Body of pancreas (tissue), 4 donors: ENCODE data around the gene GLIS1. TPM values are rescaled to one million over a fixed set of nuclear protein-coding genes. Genes with fewer than 3 reads are reported as not detected.

Source experiments
- ATAC-seq: fragments of 150-250 bp; one replicate; pipeline ENCODE4 v1.9.1; 2016
- DNase-seq, 4 donors: peaks; one replicate each; pipeline ENCODE4 v3.0.0-alpha.2; 2019
- H3K27ac ChIP-seq, 4 donors: fragments of 200-600 bp; sonication (generic); 1 replicate in 3 of 4; 2 replicates in 1 of 4; pipeline versions ENCODE4 v1.5.1 to v1.6.1; 2016 to 2019; ENCODE audit warnings: mild to moderate bottlenecking in 1 of 4, mixed read lengths in 1 of 4, moderate library complexity in 1 of 4
- H3K27me3 ChIP-seq, 2 donors: fragments of 200-600 bp; sonication (generic); one replicate each; pipeline ENCODE4 v1.6.0; 2016; ENCODE audit warnings: mild to moderate bottlenecking in 1 of 2
- H3K36me3 ChIP-seq, 2 donors: fragments of 200-600 bp; sonication (generic); replicated peaks in 1 of 2; 2 replicates each; pipeline ENCODE4 v1.5.1; 2016; ENCODE audit warnings: low read depth in 2 of 2; ENCODE audit not compliant: insufficient read depth in 1 of 2
- H3K4me1 ChIP-seq: fragments of 200-600 bp; sonication (generic); one replicate; pipeline ENCODE4 v1.6.0; 2016
- H3K4me3 ChIP-seq, 2 donors: fragments of 200-600 bp; sonication (generic); 1 replicate in 1 of 2; 2 replicates in 1 of 2; pipeline ENCODE4 v1.5.1; 2016 to 2019
- H3K9me3 ChIP-seq, 3 donors: fragments of 200-600 bp; sonication (generic); 1 replicate in 2 of 3; 2 replicates in 1 of 3; pipeline ENCODE4 v1.5.1; 2016
- CTCF ChIP-seq, 7 experiments: fragments of 450-650 bp in 4 of 7; fragments of 200-600 bp in 3 of 7; sonication (generic) in 3 of 7; IDR thresholded peaks; one replicate each; pipeline ENCODE4 v1.5.1; 2016 to 2019; ENCODE audit warnings: antibody characterized with exemption in 7 of 7
- POLR2A ChIP-seq, 3 donors: fragments of 450-650 bp; IDR thresholded peaks; one replicate each; pipeline ENCODE4 v1.6.1; 2016; ENCODE audit warnings: antibody characterized with exemption in 3 of 3, mild to moderate bottlenecking in 2 of 3
- WGBS, 2 donors: methylation state at CpG; one replicate each; pipeline ENCODE4 v1.1.5; 2017; 5-methylcytosine and 5-hydroxymethylcytosine counted together
- intact Hi-C: fragments of 100-400 bp; cut with DNase I; formaldehyde crosslinking; loops from one replicate; pipeline ENCODE4 v1.15.1; 2023
- total RNA-seq, 2 donors: library from RNA; depleted of rRNA; stranded (reverse); fragments of >200 nt; gene quantifications; one replicate each; pipeline ENCODE4 v1.1.0, GENCODE V29; 2016

GLIS1 gene
- total RNA-seq, 2 donors from 2014 or later = 0.33 TPM; not detected in 1

DNA sequence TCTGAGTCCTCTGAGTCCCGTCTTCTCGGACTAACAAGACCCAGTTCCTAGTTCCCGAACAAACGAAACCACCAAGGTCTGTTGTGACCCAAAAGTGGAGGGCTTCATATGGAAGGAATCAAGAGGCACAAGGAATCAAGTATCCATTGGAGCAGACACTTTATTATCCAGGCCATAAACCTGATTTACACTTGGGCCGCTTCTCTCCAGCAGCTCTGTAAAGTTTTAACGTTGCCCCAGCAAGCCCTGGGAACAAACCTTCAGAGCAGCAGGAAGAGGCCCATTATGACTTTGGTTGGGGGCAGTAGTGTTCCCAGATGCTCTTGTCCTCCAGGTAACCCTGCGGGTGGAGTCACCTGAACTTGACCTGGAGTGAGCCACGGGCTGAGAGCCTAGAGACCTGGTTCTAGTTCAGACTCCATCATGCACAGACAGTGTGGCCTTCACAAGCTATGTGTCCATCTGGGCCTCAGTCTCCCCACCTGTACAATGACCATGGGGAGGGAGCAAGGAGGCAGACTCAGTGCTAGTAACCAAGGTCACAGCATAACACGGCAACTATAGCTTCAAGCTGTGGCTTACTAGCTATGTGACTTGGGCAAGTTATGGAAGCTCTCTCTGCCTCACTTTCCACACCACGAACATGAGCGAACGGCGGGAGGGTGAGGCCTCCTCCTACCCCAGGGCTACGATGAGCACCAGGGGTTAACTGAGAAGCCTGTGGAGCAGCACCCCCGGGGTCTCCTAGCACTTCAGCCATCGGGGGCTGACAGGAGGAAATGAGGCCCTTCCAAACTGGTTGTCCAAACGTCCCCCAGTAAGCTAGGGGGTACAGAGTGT lies 95.7 kb downstream of the GLIS1 start:
- intact Hi-C loops = no loop called here
- ATAC-seq = no peak
- 71 to 78% methylated on average over 15 to 16 of the region's 17 CpGs for WGBS, 2 donors
- no peaks in the 10 kb centered on the region for H3K4me1 ChIP-seq
- no peak for DNase-seq
- H3K27ac ChIP-seq = no peak overlapping the region
- H3K4me3 ChIP-seq = no peak overlapping the region
- no peaks in the 10 kb centered on the region for H3K27me3 ChIP-seq
- H3K9me3 ChIP-seq = no peaks in the 10 kb centered on the region
- no peaks in the 10 kb centered on the region for H3K36me3 ChIP-seq
- TF ChIP-seq CTCF (IDR thresholded peaks at IDR 0.05) (no peak), POLR2A (IDR thresholded peaks at IDR 0.05) (no peak)

DNA sequence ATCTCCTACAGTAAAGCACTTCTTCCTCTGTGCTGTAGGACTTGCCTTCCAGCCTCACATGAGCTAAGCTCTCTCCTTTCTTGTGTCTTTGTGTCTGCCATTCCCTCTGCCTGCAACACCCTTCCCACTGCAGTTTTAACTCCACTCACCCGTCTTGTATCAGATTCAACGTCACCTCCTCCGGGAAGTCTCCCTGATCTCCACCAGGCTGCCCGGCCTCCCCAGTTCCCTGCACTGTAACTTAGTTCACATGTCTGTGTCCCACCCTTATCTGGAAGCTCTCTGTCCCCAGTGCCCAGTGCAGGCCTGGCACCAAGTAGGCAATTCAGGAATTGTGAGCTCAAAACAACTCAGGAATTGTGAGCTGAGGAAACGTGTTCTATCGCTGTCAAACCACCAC lies 96.4 kb downstream of the GLIS1 start:
- TF ChIP-seq POLR2A (IDR thresholded peaks at IDR 0.05) (no peak), CTCF (IDR thresholded peaks at IDR 0.05) (no peak)
- Histone ChIP-seq H3K36me3 (no peaks in the 10 kb centered on the region), H3K27ac (no peak overlapping the region), H3K27me3 (no peaks in the 10 kb centered on the region), H3K4me1 (no peaks in the 10 kb centered on the region), H3K9me3 (no peaks in the 10 kb centered on the region), H3K4me3 (no peak overlapping the region)
- no peak for DNase-seq
- intact Hi-C loops = no loop called here
- WGBS, 2 donors = 77 to 82% methylated on average over 6 of the region's 6 CpGs
- no peak for ATAC-seq

DNA sequence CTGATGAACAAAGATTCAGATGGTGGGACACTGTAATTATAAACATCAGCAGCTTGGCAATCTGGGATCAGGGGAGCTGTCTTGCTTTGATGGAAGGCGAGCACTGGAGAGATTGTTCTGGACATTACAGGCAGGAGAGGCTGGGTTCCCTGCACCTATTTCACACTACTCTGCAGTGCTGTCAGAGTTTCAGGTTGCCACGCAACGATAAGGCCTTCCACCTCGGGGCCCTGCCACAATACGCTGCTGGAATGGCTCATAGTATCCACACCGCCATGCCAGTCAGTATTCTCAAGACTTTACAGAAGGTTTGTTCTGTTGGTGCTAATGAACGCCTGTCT lies 96.8 kb downstream of the GLIS1 start:
- Histone ChIP-seq H3K4me3 (no peak overlapping the region), H3K27me3 (no peaks in the 10 kb centered on the region), H3K4me1 (no peaks in the 10 kb centered on the region), H3K9me3 (no peaks in the 10 kb centered on the region), H3K36me3 (no peaks in the 10 kb centered on the region), H3K27ac (no peak overlapping the region)
- intact Hi-C loops = no loop called here
- ATAC-seq = no peak
- no peak for DNase-seq
- 73 to 80% methylated on average over 7 of the region's 7 CpGs for WGBS, 2 donors
- no peak for TF ChIP-seq CTCF (IDR thresholded peaks at IDR 0.05)
- no peak for TF ChIP-seq POLR2A (IDR thresholded peaks at IDR 0.05)

DNA sequence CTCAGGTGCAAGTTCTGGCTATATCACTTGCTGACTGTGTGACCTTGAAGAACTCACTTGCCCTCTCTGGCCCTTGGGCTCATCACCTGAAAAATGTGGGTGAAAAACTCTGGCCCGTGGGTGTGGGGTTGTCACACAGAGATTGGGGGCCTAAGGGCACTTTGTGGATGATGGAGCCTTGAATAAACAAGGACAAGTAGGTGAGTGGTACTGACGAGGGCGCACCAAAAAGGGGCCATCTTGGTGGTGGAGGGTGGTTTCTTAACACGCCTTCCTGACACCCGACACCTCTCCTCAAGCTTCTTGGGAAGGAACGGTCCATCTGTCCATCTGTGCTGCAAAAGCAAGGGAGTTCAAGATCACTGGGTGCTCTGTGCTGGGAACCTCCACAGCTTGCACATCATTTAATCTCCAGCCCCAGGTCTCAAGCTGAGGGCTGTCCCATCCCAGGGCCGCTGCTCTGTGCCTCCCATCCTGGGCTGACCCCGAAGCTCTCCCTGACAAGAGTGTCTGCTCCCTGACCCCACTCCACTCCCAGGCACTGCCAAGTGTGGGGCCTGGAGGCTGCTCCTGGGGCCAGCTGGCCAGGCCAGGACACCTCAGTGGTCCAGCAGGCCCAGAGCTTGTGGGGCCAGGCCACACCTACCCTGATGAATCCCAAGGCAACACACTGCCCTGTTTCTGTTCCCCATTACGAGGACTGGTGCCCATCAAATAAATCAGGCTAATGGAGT lies 97.3 kb downstream of the GLIS1 start:
- DNase-seq = no peak
- Histone ChIP-seq H3K9me3 (no peaks in the 10 kb centered on the region), H3K27me3 (no peaks in the 10 kb centered on the region), H3K4me1 (no peaks in the 10 kb centered on the region), H3K4me3 (no peak overlapping the region), H3K36me3 (no peaks in the 10 kb centered on the region), H3K27ac (no peak overlapping the region)
- intact Hi-C loops = no loop called here
- TF ChIP-seq POLR2A (IDR thresholded peaks at IDR 0.05) (no peak), CTCF (IDR thresholded peaks at IDR 0.05) (no peak)
- no peak for ATAC-seq
- 77 to 83% methylated on average over 7 to 9 of the region's 9 CpGs for WGBS, 2 donors
